ENCODE results near the gene TMEM185B.

Gene TMEM185B

GRCh38 chr2:120177001-120177621 is 46.1 kb downstream of the TMEM185B start:
- peak; percentile 79 for TF ChIP-seq CTCF (IDR thresholded peaks at IDR 0.05; ENCODE audit: control extremely low read depth, extremely low read depth, low read depth, missing control alignments)
- DNase-seq (ENCODE audit: extremely low spot score) = peak; percentile 85
- CTCF ChIA-PET = interaction anchor here (0.6 to 10.0 kb wide), 26 partner anchors 7 to 825 kb away, joined by 3 to 100 read pairs (median 12); partner anchors contain the start of genes PTPN4 and TMEM185B
- POLR2A ChIA-PET = interaction anchor here (0.6 to 0.7 kb wide), 2 partner anchors 416 to 498 kb away, joined by 3 read pairs; partner anchors contain the start of gene TMEM177

- TF ChIP-seq CTCF (IDR thresholded peaks at IDR 0.05; ENCODE audit: control extremely low read depth, extremely low read depth, low read depth, missing control alignments) = no peak
- ChIA-PET CTCF (interaction anchor here (0.6 to 10.0 kb wide), 32 partner anchors 8 to 824 kb away, joined by 3 to 100 read pairs (median 6); partner anchors contain the start of genes PTPN4 and TMEM185B), POLR2A (interaction anchor here (0.6 to 0.7 kb wide), 2 partner anchors 416 to 498 kb away, joined by 3 read pairs; partner anchors contain the start of gene TMEM177)
- DNase-seq (ENCODE audit: extremely low spot score) = no peak
Measured at GRCh38 chr2:120176526-120176925, 46.7 kb downstream of the TMEM185B start.

- ChIA-PET POLR2A (interaction anchor here (0.6 to 0.8 kb wide), 2 partner anchors 14 to 534 kb away, joined by 3 to 5 read pairs; no protein-coding TSS in a partner anchor), CTCF (interaction anchor here (0.7 to 10.0 kb wide), 69 partner anchors 9 to 657 kb away, joined by 3 to 100 read pairs (median 4); partner anchors contain the start of genes PTPN4, TMEM177 and TMEM185B)
- DNase-seq (ENCODE audit: extremely low spot score) = peak; percentile 53
- TF ChIP-seq CTCF (IDR thresholded peaks at IDR 0.05; ENCODE audit: control extremely low read depth, extremely low read depth, low read depth, missing control alignments) = peak; percentile 59
Measured at GRCh38 chr2:120174963-120175581, 48.1 kb downstream of the TMEM185B start.

Measured in GM10248 (cell line).